ENCODE data around the gene TUT1. TPM values are rescaled to one million over a fixed set of nuclear protein-coding genes. Genes with fewer than 3 reads are reported as not detected.

The TUT1 gene
- polyA plus RNA-seq, 1 donor from 2014 or later: 19.2 TPM

GRCh38 chr11:62548545-62549335 lies 42.6 kb downstream of the TUT1 start:
- H3K36me3 Mint-ChIP-seq: no peaks in the 10 kb centered on the region
- peaks cover 20 to 53% (median 48%) of the 10 kb centered on the region in 3 donors for H3K4me1 Mint-ChIP-seq
- peak overlapping the region in 2 of 3 donors; percentile 89 to 97 for H3K27ac Mint-ChIP-seq
- peaks cover 5% of the 10 kb centered on the region for H3K27me3 Mint-ChIP-seq
- peak overlapping the region in 1 of 4 donors; percentile 94 for H3K4me3 Mint-ChIP-seq
- no peaks in the 10 kb centered on the region for H3K9me3 Mint-ChIP-seq

DNA sequence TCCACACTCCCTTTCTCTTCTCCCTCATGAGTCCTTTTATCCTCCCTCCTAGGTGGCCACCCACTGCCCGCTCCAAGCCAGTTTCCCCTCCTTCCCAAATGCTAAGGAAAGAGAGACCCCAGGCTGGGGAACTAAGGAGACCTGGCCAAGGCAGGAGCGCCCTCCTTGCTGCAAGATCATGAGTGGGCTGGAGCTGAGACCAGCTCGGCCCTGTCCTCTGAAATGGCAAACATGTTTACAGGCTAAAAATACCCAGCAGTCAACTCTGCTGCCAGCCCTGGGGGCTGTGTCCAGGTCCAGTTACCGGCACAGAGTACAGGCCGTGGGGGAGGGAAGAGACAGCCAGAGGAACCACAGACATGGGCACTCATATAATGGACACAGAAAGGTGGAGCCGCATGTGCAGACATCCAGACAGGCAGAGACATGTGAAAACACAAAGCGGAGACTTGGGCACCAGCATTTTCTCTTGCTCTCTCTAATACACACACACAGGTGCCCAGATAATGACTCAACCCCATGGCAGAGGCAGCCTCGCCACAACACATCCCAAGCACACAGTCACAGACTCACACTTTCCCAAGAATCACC lies 43.5 kb downstream of the TUT1 start:
- Mint-ChIP-seq H3K9me3 (no peaks in the 10 kb centered on the region), H3K27ac (peak overlapping the region; percentile 2 to 95 (median 60)), H3K36me3 (no peaks in the 10 kb centered on the region), H3K4me3 (peak overlapping the region; percentile 90 to 99 (median 96)), H3K27me3 (peaks cover 5% of the 10 kb centered on the region), H3K4me1 (peaks cover 21 to 52% (median 48%) of the 10 kb centered on the region in 3 donors)

DNA sequence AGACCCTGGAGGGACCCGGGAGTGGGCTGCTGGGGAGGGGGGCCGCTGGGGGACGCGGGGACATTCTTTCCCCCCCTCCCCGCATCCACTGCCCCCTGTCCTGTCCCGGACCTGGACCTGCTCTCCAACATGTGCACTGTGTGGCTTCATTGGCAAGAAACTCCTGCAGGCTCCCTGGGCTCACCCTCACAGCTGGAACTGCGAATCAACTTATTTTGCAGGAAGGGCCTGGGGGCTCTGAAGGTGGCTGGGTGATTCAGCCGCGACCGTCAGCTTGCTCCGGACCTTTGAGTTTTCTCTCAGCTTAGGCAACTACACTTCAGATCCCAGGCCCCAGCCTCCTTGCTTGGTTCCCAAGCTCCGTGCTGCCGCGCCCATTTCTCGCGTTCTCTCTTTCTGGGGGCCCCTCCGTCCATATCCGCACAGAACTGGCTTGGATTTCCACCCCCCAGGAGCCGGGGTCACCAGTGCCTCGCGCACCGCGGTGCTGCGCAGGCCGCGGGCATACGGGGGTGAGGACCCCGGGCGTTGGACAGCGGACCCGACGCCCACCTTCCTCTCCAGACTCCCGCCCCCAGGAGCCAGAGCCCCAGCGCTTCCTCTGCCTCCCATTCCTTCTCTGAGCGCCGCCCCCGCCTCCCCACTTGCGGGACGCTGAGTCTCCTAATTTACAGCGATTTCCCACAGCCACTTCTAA lies 44.2 kb downstream of the TUT1 start:
- Mint-ChIP-seq H3K9me3 (no peaks in the 10 kb centered on the region), H3K4me3 (peak overlapping the region; percentile 94 to 99 (median 98)), H3K4me1 (peaks cover 16 to 50% (median 48%) of the 10 kb centered on the region in 3 donors), H3K27ac (peak overlapping the region; percentile 80 to 96 (median 95)), H3K36me3 (no peaks in the 10 kb centered on the region), H3K27me3 (peaks cover 5% of the 10 kb centered on the region)

DNA sequence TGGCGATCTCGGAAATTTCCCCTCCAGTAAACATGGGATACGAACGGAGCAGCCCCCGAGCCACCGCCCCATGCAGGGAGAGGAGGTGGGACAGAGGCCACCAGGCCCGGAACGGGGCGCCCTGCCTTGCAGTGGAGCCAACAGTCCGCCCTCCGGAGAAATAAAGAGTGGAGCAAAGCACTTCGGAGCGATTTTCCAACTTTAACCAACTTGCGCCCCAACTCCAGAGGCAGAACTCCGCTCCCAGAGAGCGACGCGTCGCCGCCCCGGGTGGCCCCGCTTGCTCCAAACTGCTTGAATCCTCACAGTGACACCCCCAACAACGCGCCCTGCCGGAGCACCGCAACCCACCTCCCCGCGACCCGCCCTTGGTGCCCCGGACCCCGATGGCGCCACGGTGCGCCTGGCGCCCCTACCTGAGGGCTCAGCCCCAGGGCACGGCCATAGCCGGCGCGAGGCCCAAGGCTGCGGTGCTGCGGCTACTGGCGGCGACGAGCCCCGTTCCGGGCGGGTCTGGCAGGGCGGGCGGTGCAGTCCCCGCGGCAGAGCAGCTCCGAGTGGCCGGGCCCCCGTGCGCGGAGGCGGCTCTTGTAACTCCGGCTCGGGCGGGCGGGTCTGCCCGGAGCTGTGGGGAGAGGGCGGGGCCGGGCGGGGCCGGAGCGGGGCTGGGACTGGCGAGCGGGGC lies 44.9 kb downstream of the TUT1 start, which contains the start of gene AHNAK:
TSS of gene AHNAK (minus strand) at position 563 of the 685 bp plus-strand sequence. CDS start 10,708 bp downstream, outside the sequence.
- peak within 1 kb of the TSS; percentile 95 to 97 (median 96) for H3K27ac Mint-ChIP-seq
- peaks cover 5% of the 10 kb centered on the region for H3K27me3 Mint-ChIP-seq
- peaks cover 16 to 50% (median 47%) of the 10 kb centered on the region in 3 donors for H3K4me1 Mint-ChIP-seq
- H3K36me3 Mint-ChIP-seq: no peaks in the 10 kb centered on the region
- H3K9me3 Mint-ChIP-seq: no peaks in the 10 kb centered on the region
- peak within 1 kb of the TSS; percentile 94 to 99 (median 98) for H3K4me3 Mint-ChIP-seq

GRCh38 chr11:62545437-62546243 lies 45.7 kb downstream of the TUT1 start:
- Mint-ChIP-seq H3K27ac (peak overlapping the region; percentile 95 to 97 (median 96)), H3K9me3 (no peaks in the 10 kb centered on the region), H3K36me3 (no peaks in the 10 kb centered on the region), H3K4me3 (peak overlapping the region; percentile 94 to 99 (median 98)), H3K4me1 (peaks cover 22 to 49% (median 45%) of the 10 kb centered on the region in 3 donors), H3K27me3 (peaks cover 3% of the 10 kb centered on the region)

DNA sequence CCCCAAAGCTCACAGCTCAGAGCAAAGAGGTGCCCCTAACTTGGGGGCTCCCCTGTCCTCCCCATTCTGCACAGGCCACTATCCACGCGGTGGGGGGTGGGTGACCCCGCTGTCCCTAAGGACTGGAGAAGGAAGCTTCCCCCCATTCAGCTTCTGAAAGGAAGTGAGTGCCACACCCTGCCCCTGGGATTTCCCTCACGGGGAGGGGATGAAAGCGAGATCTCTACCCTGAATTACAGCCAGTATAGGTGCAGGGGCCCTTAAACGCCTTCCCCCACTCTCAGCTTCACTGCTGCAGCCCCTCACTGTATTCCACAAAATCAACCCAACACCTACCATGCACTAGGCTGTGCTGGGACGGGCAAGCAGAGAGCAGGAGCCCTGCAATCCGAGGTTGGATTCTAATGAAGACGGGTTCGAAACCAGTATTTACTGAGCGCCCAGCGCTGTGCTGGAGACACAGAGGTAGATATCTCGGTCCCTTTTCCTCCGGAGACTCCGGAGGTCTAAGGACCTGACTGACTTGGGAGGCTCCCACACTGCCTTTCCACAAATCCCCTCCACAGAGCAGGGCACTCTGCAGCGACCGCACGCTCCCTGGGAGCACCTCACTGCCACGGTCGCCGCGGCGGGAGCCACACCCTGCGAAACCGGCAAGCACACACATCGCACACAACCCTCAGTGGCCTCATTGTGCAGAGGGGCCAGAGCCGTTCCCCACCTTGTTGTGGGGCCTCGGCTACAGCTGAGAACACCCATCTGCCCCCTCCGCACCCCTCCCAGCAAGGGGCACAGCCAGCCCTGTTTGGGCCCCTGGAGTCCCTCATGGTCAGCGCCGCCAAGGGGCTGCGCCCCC lies 46.5 kb downstream of the TUT1 start:
- Mint-ChIP-seq H3K27me3 (peaks cover 1% of the 10 kb centered on the region), H3K36me3 (no peaks in the 10 kb centered on the region), H3K4me3 (peak overlapping the region; percentile 94 to 99 (median 98)), H3K27ac (peak overlapping the region; percentile 95 to 97 (median 96)), H3K4me1 (peaks cover 23 to 46% (median 40%) of the 10 kb centered on the region in 3 donors), H3K9me3 (no peaks in the 10 kb centered on the region)

DNA sequence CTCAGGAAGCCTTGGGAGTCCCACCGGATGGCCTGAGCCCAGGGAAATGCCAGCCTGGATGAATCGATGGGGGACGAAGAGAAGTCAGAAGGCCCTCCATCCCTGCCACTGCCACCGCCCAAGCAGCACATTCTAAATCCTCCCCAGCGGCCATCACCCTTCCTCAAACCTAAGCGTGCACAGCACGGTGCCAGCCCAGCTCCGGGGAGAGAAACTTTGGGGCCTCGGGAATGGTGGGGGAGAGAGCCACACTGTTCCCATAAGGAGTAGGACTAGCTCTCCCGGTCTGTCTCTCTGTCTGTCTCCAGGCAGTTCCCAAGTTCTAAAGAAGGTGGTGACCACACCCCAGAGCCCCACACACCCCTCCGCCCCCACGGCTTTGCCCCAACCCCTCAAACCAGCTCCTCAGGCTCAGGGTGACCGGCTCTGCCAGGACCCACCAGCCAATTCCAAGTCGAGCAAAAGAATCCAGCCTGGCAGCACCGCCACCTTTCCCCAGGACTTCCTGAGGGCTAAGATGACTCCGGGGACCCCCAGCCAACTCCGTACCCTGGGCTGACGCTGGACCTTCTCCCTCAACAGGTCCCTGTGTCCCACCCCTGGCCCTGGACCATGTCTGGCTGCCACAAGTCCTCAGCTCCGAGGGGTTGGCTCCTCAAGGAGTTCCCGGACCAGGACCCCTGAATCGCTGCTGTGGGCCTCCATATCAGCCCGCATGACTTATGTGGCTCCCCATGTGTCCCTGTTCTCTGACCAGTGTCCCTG lies 47.5 kb downstream of the TUT1 start:
- H3K27ac Mint-ChIP-seq: peak overlapping the region; percentile 95 to 97 (median 96)
- H3K36me3 Mint-ChIP-seq: no peaks in the 10 kb centered on the region
- H3K27me3 Mint-ChIP-seq: no peaks in the 10 kb centered on the region
- H3K9me3 Mint-ChIP-seq: no peaks in the 10 kb centered on the region
- peak overlapping the region; percentile 94 to 99 (median 98) for H3K4me3 Mint-ChIP-seq
- H3K4me1 Mint-ChIP-seq: peaks cover 25 to 49% (median 40%) of the 10 kb centered on the region in 3 donors

DNA sequence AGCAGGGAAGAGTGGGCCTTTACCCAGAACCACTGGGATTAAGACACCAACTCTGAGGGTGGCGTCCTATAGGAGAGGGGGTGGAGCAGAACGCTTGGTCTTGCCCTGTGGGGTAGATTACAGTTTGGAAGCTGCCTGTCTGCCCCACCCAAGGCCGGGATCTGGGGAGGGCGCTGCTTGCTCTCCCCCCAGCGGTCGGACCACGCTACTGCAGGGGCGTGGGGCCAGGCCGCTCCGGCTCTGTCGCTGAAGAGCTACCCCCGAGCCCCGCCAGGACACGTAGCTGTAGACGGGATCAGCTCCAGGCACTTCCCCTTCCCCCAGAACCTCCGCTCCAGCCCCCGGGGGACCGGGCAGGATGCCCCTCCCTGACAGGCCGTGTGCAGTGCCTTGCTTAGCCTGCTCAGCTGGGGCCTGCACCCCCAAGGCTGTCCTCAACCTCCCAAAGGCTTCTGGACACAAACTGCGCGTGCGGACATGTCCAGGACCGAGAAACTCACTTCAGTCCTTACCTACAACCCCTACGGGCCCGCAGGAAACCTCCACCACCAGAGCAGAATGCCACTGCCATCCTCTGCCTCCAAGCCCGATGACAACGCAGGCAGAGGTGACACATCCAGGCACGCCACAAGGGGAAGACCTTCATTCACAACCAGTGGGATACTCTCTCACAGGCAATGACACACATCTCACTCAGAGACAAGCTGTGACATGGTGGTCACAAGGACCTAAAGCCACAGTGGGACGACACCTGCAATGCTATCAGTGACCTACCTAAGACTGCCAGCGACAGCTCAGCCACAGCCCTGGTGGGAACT lies 48.4 kb downstream of the TUT1 start:
- peaks cover 32 to 53% (median 46%) of the 10 kb centered on the region in 3 donors for H3K4me1 Mint-ChIP-seq
- H3K27me3 Mint-ChIP-seq: no peaks in the 10 kb centered on the region
- H3K27ac Mint-ChIP-seq: peak overlapping the region; percentile 84 to 97 (median 95)
- peaks cover 1% of the 10 kb centered on the region for H3K36me3 Mint-ChIP-seq
- H3K9me3 Mint-ChIP-seq: no peaks in the 10 kb centered on the region
- H3K4me3 Mint-ChIP-seq: peak overlapping the region; percentile 94 to 99 (median 98)

GRCh38 chr11:62542111-62542745 lies 49.1 kb downstream of the TUT1 start:
- Mint-ChIP-seq H3K4me3 (peak overlapping the region; percentile 94 to 99 (median 98)), H3K27me3 (no peaks in the 10 kb centered on the region), H3K36me3 (peaks cover 1% of the 10 kb centered on the region), H3K27ac (peak overlapping the region; percentile 84 to 98 (median 95)), H3K4me1 (peaks cover 32 to 49% (median 42%) of the 10 kb centered on the region in 3 donors), H3K9me3 (no peaks in the 10 kb centered on the region)

DNA sequence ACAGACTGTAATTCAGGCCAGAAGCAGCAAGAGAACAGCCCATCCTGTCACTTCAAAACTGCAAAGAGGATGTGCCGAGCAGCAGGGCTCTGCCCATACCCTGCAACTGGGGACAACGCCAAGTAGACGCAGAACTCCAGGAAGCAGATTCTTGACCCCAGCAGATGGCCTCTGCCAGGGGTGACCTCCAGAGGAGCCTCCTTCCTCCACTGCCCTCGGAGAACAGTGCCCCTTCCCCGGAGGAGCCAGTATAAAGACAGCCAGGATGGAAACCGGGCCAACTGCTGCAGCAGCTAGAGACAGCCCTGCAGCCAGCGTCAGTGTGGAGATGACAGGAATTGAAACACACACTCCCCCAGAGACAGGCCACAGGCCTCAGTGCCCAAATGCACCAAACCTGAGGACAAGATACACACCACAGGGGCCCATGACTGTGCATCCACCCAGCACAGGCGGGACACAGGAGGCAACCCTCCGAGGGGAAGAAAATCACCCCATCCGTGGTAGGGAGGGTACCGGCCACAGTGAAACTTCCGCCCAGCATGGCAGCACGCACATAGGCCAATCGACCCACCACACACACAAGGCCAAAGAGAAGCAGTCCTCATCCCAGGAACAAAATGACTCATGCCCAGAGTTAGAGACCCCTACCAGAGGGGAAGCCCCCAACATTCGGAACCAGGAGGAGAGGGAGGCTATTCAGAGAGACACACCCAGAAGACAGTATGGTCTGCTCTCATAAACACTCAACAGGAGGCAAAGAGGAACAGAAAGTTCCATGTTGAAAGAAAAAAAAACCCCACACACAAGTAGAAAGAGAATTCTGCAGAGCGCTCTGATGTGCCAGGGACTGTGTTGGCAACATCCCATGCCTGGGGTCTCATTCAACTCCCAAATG lies 50.3 kb downstream of the TUT1 start:
- peak overlapping the region; percentile 84 to 98 (median 95) for H3K27ac Mint-ChIP-seq
- H3K9me3 Mint-ChIP-seq: no peaks in the 10 kb centered on the region
- H3K4me3 Mint-ChIP-seq: peak overlapping the region; percentile 94 to 99 (median 98)
- no peaks in the 10 kb centered on the region for H3K27me3 Mint-ChIP-seq
- H3K36me3 Mint-ChIP-seq: peaks cover 3% of the 10 kb centered on the region
- peaks cover 32 to 50% (median 44%) of the 10 kb centered on the region in 3 donors for H3K4me1 Mint-ChIP-seq

All from IgD-negative memory B cell (primary cell).